Stimulated activated CD8-positive, alpha-beta memory T cell treated with anti-CD3 and anti-CD28 coated beads, Interleukin-15, amount 100 ng/mL, for 1 hour (primary cell): Measurements from ENCODE around the gene ANKRD16.
"Not testable (repeated sequence)": the region's sequence is repeated elsewhere in the genome, so short reads cannot be mapped to it uniquely, and the experiment has no call there.

ENCODE experiments used
- DNase-seq: peaks from one replicate; pipeline ENCODE4 v3.0.0-alpha.2; 2020; ENCODE audit warnings: low read depth

ANKRD16 gene

DNA sequence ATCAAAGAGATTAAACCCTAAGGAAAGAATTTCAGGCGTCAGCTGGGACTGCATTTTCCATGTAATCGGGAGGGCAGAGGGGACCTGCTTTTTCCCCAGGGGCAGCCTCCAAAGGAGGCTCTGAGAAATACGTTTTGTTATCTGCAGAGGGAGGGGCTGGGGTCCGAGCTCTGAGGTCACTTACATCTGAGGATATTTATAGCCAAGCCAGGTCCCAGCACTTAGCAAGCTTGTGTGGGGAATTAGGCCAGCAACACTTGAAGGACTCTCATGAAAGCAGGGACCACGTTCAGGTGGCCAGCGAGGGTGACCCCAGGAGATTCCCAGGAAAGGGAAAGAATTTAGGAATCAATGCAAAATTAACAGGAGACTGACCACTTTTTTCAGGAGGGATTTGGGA lies 55.9 kb downstream of the ANKRD16 start:
- DNase-seq: no peak

DNA sequence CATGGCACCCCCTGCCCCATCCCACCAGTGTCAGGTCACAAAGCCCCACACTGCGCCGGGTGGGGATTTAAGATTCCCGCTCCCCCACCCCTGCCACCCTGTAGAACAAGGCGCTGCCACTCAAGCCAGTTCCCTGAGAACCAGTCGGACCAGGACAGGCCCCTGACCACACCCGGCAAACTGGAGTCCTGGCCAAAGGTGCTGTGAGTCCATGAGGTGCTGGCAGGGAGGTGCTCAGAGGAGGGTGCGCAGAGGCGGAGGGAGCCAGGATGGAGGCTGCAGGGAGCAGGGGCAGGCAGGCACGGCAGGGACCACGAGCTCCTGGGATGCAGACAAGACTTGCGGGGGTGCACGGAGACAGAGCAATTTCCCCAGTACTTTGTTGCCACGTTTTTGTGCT lies 56.7 kb downstream of the ANKRD16 start:
- DNase-seq: no peak

DNA sequence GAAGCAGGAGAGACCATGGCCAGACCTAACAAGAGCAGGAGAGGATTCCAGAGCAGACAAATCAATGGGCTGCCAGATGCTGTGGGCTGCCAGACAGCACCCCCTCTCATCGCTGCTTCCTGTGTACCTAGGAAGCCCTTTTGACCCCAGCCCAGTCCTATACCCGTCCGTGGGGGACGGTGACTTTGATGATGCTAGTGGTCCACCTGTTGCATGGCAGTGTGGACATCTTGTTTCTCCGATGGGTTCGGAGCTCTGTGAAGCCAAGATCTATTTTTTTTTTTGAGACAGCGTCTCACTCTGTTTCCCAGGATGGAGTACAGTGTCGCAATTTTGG lies 58.3 kb downstream of the ANKRD16 start:
- DNase-seq: no peak

DNA sequence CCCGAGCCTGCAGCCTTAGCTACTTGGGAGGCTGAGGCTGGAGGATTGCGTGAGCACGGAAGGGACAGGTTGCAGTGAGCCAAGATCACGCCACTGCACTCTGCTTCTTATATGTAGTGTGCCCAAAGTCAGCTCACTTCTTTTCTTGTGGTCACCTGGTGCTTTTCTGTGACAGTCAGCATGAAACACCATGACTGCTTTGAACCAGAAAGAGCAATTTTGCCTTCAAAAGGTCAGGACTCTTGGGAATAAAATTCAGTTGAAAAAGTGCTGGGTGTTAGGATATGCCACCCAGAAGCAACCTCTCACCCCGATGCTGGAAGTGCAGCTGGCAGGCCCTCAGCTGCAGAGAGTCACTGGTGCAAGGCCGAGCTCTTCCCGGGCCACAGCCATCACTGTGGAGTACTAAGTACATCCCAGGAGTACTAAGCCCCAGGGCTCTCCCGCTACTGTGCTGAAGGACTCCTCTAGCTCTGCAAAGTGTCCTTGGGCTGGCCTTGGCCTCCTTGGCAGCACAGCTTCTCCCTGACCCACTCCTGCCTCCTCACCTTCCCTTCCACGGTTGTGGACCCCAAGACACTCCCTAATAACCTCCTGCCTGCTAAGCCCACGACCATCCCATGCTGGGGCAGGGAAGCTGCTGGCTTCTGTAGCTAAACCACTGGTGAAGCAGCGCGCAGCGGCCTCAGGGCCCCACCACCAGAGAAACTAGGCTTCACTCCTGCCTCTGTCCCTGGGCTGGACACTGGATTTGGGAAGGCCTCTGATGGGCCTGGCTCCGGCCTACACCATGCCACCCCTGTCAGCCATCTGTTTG lies 58.9 kb downstream of the ANKRD16 start:
- DNase-seq: no peak

DNA sequence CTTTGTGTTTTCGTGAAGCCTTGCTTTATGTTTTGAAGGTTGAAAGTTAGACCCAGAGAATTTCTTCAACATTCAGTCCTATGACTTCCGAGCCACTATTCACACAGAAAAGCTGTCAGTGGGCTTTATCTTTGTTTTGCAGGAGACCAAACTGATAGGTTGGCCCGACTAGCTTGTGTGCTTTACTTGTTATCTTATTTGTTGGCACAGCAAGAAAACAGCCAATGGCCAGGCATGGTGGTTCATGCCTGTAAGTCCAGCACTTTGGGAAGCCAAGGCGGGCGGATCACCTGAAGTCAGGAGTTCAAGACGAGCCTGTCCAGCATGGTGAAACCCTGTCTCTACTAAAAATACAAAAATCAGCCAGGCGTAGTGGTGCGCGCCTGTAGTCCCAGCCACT lies 60.4 kb downstream of the ANKRD16 start:
- DNase-seq: no peak

DNA sequence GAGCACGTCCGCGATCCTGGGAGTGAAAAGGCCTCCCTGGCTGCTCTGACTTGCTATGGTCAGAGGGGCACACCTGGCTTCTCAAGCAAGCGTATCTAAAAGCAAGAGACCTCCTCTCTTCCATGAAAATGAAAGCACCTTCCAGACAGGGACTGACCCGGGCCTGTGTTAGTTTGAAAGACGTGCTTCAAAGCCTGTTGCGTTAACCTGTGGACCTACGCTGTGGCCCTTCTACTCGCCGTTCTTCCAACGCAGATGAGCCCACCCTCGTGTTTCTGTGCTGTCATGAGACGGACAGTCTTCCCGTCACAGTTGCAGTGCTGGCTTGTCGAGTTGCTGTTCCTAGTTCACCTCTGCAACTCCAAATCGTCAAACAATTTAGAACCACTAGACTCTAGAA lies 61.0 kb downstream of the ANKRD16 start:
- DNase-seq: no peak

DNA sequence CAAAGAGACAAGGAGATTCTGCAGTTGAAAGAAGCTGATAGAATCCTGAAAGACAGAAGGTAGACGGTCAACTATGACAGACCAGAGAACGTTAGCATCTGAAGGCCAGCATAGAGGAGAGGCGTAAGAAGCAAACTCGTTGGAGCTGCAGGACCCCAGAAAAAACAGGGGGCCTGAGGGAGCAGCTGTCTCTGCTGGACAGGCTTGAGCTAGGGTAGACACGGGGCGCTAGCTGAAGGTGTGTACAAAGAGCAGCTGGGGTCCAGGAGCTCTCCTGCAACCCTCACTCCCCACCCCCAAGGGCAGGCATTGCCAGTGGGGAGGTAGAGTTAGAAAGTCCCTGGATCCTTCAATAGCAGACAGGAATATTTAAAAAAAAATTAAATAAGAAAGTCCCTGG lies 61.9 kb downstream of the ANKRD16 start:
- DNase-seq: no peak

DNA sequence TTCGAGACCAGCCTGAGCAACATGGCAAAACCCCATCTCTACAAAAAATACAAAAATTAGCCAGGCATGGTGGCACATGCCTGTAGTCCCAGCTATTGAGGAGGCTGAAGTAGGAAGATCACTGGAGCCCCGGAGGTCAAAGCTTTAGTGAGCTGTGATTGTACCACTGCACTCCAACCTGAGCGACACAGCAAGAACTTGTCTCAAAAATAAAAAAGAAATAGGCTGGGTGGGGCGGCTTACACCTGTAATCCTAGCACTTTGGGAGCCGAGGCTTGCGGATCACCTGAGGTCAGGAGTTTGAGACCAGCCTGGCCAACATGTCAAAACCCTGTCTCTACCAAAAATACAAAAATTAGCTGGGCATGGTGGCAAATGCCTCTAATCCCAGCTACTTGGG lies 63.2 kb downstream of the ANKRD16 start:
- DNase-seq: not testable (repeated sequence)

DNA sequence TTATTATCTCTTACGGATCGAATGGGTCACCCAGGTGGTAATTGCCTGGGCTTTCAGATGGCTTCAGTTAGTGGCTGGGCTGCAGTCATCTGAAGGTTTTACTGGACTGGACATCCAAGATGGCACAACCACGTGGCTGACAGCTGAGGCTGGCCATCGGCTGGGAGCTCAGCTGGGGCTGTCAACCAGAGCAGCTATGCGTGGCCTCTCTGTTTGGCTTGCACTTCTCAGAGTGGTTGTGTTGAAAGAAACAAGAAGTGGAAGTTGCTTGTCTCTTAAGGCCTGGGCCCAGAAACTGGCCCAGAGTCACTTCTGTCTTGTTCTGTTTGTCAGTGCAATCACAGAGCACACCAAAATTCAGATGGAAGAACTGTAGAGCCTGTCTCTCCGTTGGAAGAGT lies 70.8 kb downstream of the ANKRD16 start:
- DNase-seq: no peak

DNA sequence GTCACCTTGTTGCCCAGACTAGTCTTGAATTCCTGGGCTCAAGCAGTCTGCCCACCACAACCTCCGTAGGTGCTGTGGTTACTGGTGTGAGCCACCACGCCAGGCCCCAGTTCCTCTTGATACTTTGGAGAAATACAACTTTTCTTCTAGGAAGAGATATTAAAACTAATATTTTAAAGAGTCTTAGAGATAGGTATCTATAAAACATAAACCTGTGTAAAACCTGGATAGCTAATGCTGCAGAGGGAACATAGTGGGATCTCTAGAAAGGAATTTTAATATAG lies 71.7 kb downstream of the ANKRD16 start:
- DNase-seq: no peak

DNA sequence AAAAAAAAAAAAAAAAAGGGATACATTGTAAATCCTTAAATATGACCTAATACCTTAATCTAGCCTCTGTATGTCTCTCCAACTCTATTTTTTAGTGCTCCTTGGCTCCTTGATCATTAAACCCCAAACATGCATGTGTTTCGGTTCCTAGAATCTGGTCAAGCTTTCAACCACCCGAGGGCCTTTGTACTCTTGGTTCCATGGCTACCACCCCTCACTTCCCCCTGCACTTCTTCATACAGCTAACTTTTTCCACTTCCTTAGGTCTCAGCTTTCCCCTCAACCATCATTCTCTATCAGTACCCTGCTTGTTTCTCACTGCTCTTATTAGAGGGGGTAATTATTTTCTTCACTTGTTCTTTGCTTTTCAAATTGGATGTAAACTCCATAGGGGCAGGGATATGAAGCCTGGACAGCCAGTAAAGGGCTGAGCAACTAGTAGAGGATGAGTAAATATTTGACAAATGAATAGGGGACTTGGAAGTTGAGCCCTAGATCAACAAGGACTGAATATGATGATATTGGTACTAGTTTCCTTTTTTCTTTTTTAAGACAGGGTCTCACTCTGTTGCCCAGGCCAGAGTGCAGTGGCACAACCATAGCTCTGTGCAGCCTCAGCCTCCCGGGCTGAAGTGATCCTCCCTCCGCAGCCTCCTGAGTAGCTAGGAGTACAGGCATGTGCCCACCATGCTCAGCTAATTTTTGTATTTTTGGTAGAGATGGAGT lies 72.2 kb downstream of the ANKRD16 start:
- DNase-seq: no peak

DNA sequence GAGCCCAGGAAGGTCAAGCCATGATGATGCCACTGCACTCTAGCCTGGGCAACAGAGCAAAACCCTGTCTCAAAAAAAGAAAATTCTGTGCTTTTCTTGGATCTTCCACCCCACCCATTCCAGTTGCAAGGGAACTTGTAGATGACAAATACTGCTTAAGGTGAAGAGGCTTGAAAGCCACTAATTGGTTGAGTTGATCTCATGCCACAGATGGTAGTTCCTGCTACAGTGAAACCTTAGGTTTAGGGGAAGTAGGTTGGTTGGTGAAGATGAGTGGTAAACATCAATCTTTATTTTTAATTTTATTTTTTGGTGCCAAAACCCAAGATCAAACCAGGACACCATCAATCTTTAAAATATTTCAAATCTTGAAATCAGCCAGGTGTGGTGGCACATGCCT lies 73.5 kb downstream of the ANKRD16 start:
- DNase-seq: no peak

DNA sequence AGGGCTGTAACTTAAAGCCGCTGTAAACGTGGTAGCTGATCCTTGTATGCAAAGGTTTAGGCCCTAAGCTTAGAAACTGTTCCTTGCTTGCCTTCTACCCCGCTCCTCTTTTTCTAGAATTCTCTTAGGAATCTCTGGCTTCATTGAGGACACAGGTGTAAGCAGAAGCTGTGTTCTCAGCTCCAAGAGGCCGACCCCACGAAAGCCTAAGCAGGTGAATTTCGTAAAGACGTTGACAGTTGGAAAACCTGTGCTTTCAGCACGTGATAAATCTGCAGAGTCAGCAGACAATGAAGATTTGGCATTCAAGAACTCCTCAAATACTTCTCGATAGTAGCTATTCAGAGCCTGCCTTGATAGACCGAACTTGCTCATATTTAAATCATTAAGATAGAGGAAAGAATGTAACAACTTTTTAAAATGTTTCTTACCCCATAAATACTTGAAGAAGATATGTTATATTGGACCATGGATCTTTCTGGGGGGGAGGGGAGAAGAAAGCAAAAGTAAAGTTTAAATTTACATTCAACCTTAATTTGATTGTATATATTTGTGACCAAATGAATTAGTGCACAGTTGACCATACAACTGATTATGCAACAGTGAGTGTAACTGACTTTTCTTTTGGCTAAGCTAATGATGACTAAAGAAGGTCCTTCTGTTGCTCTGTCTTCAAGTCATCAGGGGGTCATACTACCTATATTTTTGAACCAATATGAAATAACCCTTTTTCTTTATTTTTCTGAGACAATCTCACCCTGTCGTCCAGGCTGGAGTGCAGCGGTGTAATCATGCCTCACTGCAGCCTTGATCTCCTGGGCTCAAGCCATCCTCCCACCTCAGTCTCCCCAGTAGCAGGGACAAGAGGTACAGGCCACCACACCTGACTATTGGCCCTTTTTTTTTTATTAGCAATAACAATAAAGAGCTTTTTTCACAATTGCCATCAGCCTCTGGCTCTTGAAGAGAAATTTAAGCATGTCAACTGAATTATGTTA lies 75.3 kb downstream of the ANKRD16 start:
- no peak for DNase-seq

DNA sequence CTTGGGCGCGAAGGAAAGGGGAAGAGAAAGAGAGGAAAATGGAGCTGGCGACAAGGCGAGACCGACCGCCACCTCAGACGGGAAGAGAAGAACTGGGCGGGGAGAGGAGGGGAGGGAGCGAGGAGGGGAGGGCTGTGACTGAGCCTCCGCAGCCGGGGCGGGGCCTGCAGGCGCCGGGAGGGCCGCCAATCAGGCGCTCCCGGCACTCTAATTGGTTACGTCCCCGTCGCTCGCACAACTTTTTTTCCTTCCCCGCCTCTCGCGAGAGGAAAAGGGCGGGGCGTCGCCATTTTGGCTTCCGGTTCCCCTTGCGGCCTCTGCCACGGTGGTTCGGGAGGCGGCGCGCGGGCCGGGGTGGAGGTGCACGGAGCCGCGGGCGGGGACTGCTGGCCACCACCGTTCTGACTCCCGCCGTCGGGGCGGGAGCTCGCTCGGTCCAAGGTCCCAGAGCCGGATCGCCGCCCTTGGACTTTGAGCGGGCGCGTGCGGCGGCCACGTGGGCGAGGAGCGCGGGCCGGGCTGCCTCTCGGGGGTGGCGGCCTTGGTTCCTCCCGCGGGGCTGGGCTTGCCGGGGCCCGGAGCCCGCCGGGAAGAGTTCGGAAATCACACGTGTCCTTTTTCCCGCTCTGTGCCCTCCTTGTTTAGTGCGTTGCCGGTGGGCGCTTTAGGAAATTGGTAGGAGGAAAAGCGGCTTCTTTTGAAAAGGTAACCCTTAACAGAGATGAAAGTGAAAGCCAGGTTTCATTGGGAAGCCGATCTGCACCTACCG lies 76.2 kb downstream of the ANKRD16 start, which contains the start of gene GDI2:
Gene GDI2 (minus strand): TSS at position 94 of the 769 bp plus-strand sequence. CDS start 176 bp downstream, outside the sequence.
- peak; percentile 93 for DNase-seq

DNA sequence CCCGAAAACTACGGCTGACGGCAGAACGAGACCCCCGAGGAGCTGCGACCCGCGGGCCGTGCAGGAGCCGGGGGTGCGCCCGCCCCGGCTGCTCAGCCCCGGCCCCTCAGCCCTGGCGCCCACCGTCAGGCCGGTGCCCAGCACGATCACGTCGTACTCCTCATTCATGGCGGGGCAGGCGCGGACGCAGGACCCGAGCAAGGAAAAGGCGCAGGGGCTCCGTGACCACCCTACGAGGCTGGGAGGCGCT lies 76.7 kb downstream of the ANKRD16 start:
- no peak for DNase-seq

DNA sequence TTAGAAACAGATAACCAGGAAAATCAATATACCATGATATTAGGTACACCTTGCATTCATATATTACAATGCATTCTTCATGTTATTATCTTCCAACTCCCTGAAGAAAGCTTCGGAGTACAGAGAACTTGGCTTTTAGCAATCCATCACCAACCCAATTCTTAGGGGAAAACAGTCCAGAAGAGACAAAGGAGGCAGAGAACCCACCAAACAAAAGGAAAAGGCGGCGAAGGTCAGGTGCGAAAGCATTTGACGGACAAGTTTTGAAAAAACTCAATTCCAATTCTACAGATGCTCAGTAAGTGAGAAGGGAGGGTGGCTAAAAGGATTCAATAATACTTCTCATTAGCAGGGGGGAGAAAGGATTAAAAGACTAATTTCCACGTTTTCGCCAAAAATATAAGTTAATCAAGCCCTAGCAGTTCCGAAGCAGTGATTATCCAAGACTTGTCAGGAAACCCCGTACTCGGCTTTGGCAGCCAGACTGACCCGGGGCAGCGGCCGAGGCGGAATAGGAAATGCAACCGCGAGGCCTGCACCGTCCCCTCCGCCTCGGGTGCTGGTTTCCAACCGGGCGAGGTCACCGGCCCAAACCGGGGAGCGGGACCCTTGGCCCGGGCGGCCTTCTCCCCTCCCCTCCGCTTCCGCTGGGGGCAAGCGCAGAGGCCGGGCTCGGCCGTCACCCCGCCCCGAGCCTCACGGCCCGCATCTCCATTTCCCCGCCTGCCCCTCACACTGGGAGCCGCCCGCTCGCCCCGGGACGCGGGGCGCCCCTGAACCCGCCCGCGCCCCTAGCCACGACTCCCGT lies 77.2 kb downstream of the ANKRD16 start:
- peak; percentile 6 for DNase-seq
